ENCODE data around the gene XIRP2. TPM values are rescaled to one million over a fixed set of nuclear protein-coding genes. Genes with fewer than 3 reads are reported as not detected.

XIRP2 gene
- total RNA-seq, 1 donor from 2014 or later, result 0.29 TPM

GRCh38 chr2:166917415-166917814 is 29.1 kb downstream of the XIRP2 start:
- Histone ChIP-seq H3K36me3 (ENCODE audit: control insufficient read depth, insufficient read depth, low read length) (no peaks in the 10 kb centered on the region), H3K4me3 (ENCODE audit: low read depth, low read length) (no peak overlapping the region), H3K27me3 (ENCODE audit: control insufficient read depth, insufficient read depth, low read length) (no peaks in the 10 kb centered on the region)
- TF ChIP-seq, protein P1, sequence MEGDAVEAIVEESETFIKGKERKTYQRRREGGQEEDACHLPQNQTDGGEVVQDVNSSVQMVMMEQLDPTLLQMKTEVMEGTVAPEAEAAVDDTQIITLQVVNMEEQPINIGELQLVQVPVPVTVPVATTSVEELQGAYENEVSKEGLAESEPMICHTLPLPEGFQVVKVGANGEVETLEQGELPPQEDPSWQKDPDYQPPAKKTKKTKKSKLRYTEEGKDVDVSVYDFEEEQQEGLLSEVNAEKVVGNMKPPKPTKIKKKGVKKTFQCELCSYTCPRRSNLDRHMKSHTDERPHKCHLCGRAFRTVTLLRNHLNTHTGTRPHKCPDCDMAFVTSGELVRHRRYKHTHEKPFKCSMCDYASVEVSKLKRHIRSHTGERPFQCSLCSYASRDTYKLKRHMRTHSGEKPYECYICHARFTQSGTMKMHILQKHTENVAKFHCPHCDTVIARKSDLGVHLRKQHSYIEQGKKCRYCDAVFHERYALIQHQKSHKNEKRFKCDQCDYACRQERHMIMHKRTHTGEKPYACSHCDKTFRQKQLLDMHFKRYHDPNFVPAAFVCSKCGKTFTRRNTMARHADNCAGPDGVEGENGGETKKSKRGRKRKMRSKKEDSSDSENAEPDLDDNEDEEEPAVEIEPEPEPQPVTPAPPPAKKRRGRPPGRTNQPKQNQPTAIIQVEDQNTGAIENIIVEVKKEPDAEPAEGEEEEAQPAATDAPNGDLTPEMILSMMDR (IDR thresholded peaks at IDR 0.05; ENCODE audit: insufficient read depth, low read length, poor library complexity, severe bottlenecking), result no peak
- DNase-seq (ENCODE audit: low read depth), result no peak

GRCh38 chr2:166921261-166921896 is 33.1 kb downstream of the XIRP2 start:
- Histone ChIP-seq H3K27me3 (ENCODE audit: control insufficient read depth, insufficient read depth, low read length) (no peaks in the 10 kb centered on the region), H3K36me3 (ENCODE audit: control insufficient read depth, insufficient read depth, low read length) (no peaks in the 10 kb centered on the region), H3K4me3 (ENCODE audit: low read depth, low read length) (no peak overlapping the region)
- DNase-seq (ENCODE audit: low read depth), result no peak
- TF ChIP-seq, protein P1 (IDR thresholded peaks at IDR 0.05; ENCODE audit: insufficient read depth, low read length, poor library complexity, severe bottlenecking), result no peak

- no peaks in the 10 kb centered on the region for H3K27me3 ChIP-seq (ENCODE audit: control insufficient read depth, insufficient read depth, low read length)
- no peaks in the 10 kb centered on the region for H3K36me3 ChIP-seq (ENCODE audit: control insufficient read depth, insufficient read depth, low read length)
- TF ChIP-seq, protein P1 (IDR thresholded peaks at IDR 0.05; ENCODE audit: insufficient read depth, low read length, poor library complexity, severe bottlenecking), result no peak
These were observed 36.7 kb downstream of the XIRP2 start for GRCh38 chr2:166924967-166925366.

GRCh38 chr2:166926657-166927056 is 38.4 kb downstream of the XIRP2 start:
- TF ChIP-seq, protein P1 (IDR thresholded peaks at IDR 0.05; ENCODE audit: insufficient read depth, low read length, poor library complexity, severe bottlenecking), result no peak
- Histone ChIP-seq H3K36me3 (ENCODE audit: control insufficient read depth, insufficient read depth, low read length) (no peaks in the 10 kb centered on the region), H3K4me3 (ENCODE audit: low read depth, low read length) (no peak overlapping the region), H3K27me3 (ENCODE audit: control insufficient read depth, insufficient read depth, low read length) (no peaks in the 10 kb centered on the region)
- no peak for DNase-seq (ENCODE audit: low read depth)

More at GRCh38 chr2:166924967-166925366, 36.7 kb downstream of the XIRP2 start:
- DNase-seq (ENCODE audit: low read depth), result no peak
- no peak overlapping the region for H3K4me3 ChIP-seq (ENCODE audit: low read depth, low read length)

GRCh38 chr2:166932032-166932431 is 43.8 kb downstream of the XIRP2 start:
- no peaks in the 10 kb centered on the region for H3K27me3 ChIP-seq (ENCODE audit: control insufficient read depth, insufficient read depth, low read length)
- TF ChIP-seq, protein P1 (IDR thresholded peaks at IDR 0.05; ENCODE audit: insufficient read depth, low read length, poor library complexity, severe bottlenecking), result no peak
- H3K36me3 ChIP-seq (ENCODE audit: control insufficient read depth, insufficient read depth, low read length), result no peaks in the 10 kb centered on the region
- no peak for DNase-seq (ENCODE audit: low read depth)
- H3K4me3 ChIP-seq (ENCODE audit: low read depth, low read length), result no peak overlapping the region

- TF ChIP-seq, protein P1 (IDR thresholded peaks at IDR 0.05; ENCODE audit: insufficient read depth, low read length, poor library complexity, severe bottlenecking), result no peak
- no peak for DNase-seq (ENCODE audit: low read depth)
- Histone ChIP-seq H3K36me3 (ENCODE audit: control insufficient read depth, insufficient read depth, low read length) (no peaks in the 10 kb centered on the region), H3K27me3 (ENCODE audit: control insufficient read depth, insufficient read depth, low read length) (no peaks in the 10 kb centered on the region), H3K4me3 (ENCODE audit: low read depth, low read length) (no peak overlapping the region)
These were observed 46.5 kb downstream of the XIRP2 start for GRCh38 chr2:166934817-166935216.
